Thyroid gland (tissue), 4 donors: ENCODE data around the gene ARHGAP24. TPM values are rescaled to one million over a fixed set of nuclear protein-coding genes. Genes with fewer than 3 reads are reported as not detected.

Experiments used
- DNase-seq, 2 donors: peaks; one replicate each; pipeline ENCODE4 v3.0.0-alpha.2; 2019
- H3K27ac ChIP-seq, 3 donors: fragments of 200-600 bp; sonication (generic); 1 replicate in 2 of 3; 2 replicates in 1 of 3; pipeline ENCODE4 v1.5.1; 2016 to 2019; ENCODE audit warnings: mild to moderate bottlenecking in 1 of 3, moderate library complexity in 1 of 3
- H3K27me3 ChIP-seq: fragments of 200-600 bp; sonication (generic); one replicate; pipeline ENCODE4 v1.5.1; 2019
- H3K36me3 ChIP-seq, 2 donors: fragments of 200-600 bp; sonication (generic); one replicate each; pipeline ENCODE4 v1.5.1; 2016 to 2019
- H3K4me1 ChIP-seq, 2 donors: fragments of 200-600 bp; sonication (generic); one replicate each; pipeline ENCODE4 v1.5.1; 2017 to 2019
- H3K4me3 ChIP-seq, 3 donors: fragments of 200-600 bp; sonication (generic); replicated peaks in 1 of 3; 1 replicate in 2 of 3; 2 replicates in 1 of 3; pipeline ENCODE4 v1.5.1; 2016; ENCODE audit warnings: mild to moderate bottlenecking in 1 of 3
- H3K9me3 ChIP-seq: fragments of 200-600 bp; sonication (generic); one replicate; pipeline ENCODE4 v1.5.1; 2017
- POLR2A ChIP-seq, 2 donors: fragments of 450-650 bp; IDR thresholded peaks; one replicate each; pipeline ENCODE4 v1.6.1; 2017; ENCODE audit warnings: antibody characterized with exemption in 2 of 2, mild to moderate bottlenecking in 2 of 2, moderate library complexity in 1 of 2
- WGBS, 2 donors: methylation state at CpG; one replicate each; pipeline ENCODE4 v1.1.5; 2017; 5-methylcytosine and 5-hydroxymethylcytosine counted together
- intact Hi-C: fragments of 100-400 bp; cut with DNase I; formaldehyde crosslinking; loops from one replicate; pipeline ENCODE4 v1.15.1; 2023
- total RNA-seq, 4 donors: library from RNA; depleted of rRNA; stranded (reverse); fragments of >200 nt; gene quantifications; one replicate each; pipeline ENCODE4 v1.2.3, GENCODE V29; 2016
- TF ChIP-seq, protein P1 (sequence below), 6 experiments: fragments of 200-600 bp in 3 of 6; fragments of 450-650 bp in 3 of 6; sonication (generic) in 3 of 6; IDR thresholded peaks; one replicate each; pipeline ENCODE4 v1.5.1; 2016 to 2019; ENCODE audit warnings: antibody characterized with exemption in 6 of 6, mild to moderate bottlenecking in 2 of 6, inconsistent platforms in 1 of 6, moderate library complexity in 1 of 6

Gene ARHGAP24
- total RNA-seq, 4 donors from 2014 or later = 20.8 to 70.3 (median 52.4) TPM

DNA sequence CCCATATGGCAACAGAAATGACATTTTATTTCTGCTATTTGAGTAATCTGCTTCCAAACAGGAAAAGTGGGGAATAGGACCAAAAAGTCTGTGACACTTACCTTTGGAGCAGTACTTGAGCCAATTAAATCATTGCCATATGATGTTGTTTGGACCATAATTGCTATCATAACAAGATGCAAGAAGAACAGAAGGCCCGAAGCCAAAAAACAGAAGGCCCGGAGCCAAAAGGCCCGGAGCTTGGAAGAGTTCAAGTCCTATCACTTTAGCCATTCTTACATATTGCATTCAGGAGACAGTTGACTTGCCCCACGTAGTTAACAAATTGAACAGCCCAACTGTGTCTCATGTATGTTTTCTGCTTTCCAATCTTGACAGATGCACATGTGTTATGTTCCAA lies 285.6 kb downstream of the ARHGAP24 start:
- 63 to 77% methylated on average over 4 of the region's 4 CpGs for WGBS, 2 donors
- intact Hi-C loops = no loop called here
- H3K27ac ChIP-seq = no peak overlapping the region
- no peaks in the 10 kb centered on the region for H3K27me3 ChIP-seq
- no peak for DNase-seq
- no peaks in the 10 kb centered on the region for H3K9me3 ChIP-seq
- no peaks in the 10 kb centered on the region for H3K4me1 ChIP-seq
- no peak overlapping the region for H3K4me3 ChIP-seq
- TF ChIP-seq, protein P1, sequence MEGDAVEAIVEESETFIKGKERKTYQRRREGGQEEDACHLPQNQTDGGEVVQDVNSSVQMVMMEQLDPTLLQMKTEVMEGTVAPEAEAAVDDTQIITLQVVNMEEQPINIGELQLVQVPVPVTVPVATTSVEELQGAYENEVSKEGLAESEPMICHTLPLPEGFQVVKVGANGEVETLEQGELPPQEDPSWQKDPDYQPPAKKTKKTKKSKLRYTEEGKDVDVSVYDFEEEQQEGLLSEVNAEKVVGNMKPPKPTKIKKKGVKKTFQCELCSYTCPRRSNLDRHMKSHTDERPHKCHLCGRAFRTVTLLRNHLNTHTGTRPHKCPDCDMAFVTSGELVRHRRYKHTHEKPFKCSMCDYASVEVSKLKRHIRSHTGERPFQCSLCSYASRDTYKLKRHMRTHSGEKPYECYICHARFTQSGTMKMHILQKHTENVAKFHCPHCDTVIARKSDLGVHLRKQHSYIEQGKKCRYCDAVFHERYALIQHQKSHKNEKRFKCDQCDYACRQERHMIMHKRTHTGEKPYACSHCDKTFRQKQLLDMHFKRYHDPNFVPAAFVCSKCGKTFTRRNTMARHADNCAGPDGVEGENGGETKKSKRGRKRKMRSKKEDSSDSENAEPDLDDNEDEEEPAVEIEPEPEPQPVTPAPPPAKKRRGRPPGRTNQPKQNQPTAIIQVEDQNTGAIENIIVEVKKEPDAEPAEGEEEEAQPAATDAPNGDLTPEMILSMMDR (IDR thresholded peaks at IDR 0.05) = no peak
- TF ChIP-seq POLR2A (IDR thresholded peaks at IDR 0.05) = no peak
- no peaks in the 10 kb centered on the region for H3K36me3 ChIP-seq

DNA sequence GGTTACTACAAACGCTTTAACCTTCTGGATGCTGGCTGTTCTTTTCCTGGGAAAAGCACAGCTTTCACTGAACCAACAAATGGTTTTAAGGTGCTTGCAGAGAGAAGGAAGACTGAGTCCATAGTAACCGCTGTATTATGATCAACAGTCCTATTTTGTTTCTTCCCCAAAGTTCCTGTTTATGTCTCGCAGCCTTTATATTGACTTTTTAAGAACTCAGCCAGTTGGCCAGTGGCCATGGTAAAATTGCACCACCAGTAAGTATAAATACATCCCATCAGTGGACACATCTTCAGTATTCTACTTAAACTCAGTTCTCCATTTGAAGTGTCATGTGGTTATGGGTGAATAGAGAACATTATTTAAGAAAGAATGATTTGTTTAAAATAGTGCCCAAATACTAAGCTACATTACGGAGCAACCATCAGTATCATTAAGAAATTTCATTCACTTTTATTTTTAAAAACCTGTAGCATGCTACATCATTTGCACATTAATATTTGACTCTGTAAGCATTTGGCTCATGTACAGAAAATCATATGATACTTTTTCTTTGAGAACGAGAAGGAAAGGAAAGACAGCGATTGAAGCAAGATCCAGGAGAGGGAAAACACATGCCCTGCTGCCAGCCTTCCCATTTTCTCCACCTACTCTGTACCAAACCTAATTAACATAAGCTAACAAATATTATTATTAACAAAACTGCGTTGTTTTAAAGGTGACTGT lies 287.0 kb downstream of the ARHGAP24 start:
- Histone ChIP-seq H3K4me1 (no peaks in the 10 kb centered on the region), H3K27ac (no peak overlapping the region), H3K27me3 (no peaks in the 10 kb centered on the region), H3K36me3 (no peaks in the 10 kb centered on the region), H3K4me3 (no peak overlapping the region), H3K9me3 (no peaks in the 10 kb centered on the region)
- 49 to 53% methylated on average over 7 of the region's 7 CpGs for WGBS, 2 donors
- intact Hi-C loops = no loop called here
- TF ChIP-seq, protein P1 (IDR thresholded peaks at IDR 0.05) = no peak
- no peak for TF ChIP-seq POLR2A (IDR thresholded peaks at IDR 0.05)
- DNase-seq = no peak

- no peak overlapping the region for H3K27ac ChIP-seq
- WGBS, 2 donors = 60 to 71% methylated on average over 2 of the region's 2 CpGs
- H3K9me3 ChIP-seq = no peaks in the 10 kb centered on the region
- TF ChIP-seq, protein P1 (IDR thresholded peaks at IDR 0.05) = no peak
- TF ChIP-seq POLR2A (IDR thresholded peaks at IDR 0.05) = no peak
- intact Hi-C loops = no loop called here
- H3K4me1 ChIP-seq = no peaks in the 10 kb centered on the region
- no peak overlapping the region for H3K4me3 ChIP-seq
- H3K27me3 ChIP-seq = no peaks in the 10 kb centered on the region
- DNase-seq = no peak
- H3K36me3 ChIP-seq = no peaks in the 10 kb centered on the region
Measured at GRCh38 chr4:85762529-85762871, 287.6 kb downstream of the ARHGAP24 start.

DNA sequence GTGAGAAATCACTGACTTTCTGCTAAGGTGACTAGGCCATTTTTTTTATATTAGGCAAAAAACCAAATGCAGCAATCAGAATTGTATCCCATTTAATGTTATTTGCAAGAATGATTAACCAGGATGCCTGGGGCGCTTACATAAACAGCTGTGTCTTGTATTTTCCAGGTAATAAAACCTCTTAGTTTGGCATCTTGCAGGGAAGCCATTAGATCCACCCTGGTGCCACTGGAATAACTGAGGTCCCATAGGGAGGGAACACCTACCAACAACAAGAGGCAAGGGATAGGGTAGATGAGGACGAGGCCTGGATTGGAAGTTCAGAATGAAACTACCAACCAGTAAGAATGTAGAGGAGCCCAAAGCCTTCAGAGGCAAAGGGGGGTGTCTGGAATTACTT lies 288.3 kb downstream of the ARHGAP24 start:
- Histone ChIP-seq H3K27ac (no peak overlapping the region), H3K9me3 (no peaks in the 10 kb centered on the region), H3K36me3 (no peaks in the 10 kb centered on the region), H3K27me3 (no peaks in the 10 kb centered on the region), H3K4me3 (no peak overlapping the region), H3K4me1 (no peaks in the 10 kb centered on the region)
- TF ChIP-seq, protein P1 (IDR thresholded peaks at IDR 0.05) = no peak
- no peak for TF ChIP-seq POLR2A (IDR thresholded peaks at IDR 0.05)
- no peak for DNase-seq
- WGBS, 2 donors = 45 to 49% methylated on average over 2 of the region's 2 CpGs
- intact Hi-C loops = no loop called here

- DNase-seq = no peak
- 92 to 95% methylated on average over 1 of the region's 1 CpG for WGBS, 2 donors
- H3K27ac ChIP-seq = no peak overlapping the region
- no peak overlapping the region for H3K4me3 ChIP-seq
- H3K4me1 ChIP-seq = no peaks in the 10 kb centered on the region
- intact Hi-C loops = no loop called here
- no peak for TF ChIP-seq POLR2A (IDR thresholded peaks at IDR 0.05)
- TF ChIP-seq, protein P1 (IDR thresholded peaks at IDR 0.05) = no peak
- no peaks in the 10 kb centered on the region for H3K27me3 ChIP-seq
- no peaks in the 10 kb centered on the region for H3K36me3 ChIP-seq
- no peaks in the 10 kb centered on the region for H3K9me3 ChIP-seq
Measured at GRCh38 chr4:85767649-85768048, 292.7 kb downstream of the ARHGAP24 start.
